GM12878 (cell line): ENCODE measurements around the gene OGA. TPM values are rescaled to one million over a fixed set of nuclear protein-coding genes. Genes with fewer than 3 reads are reported as not detected.

Experiments used
- ASH2L ChIP-seq: fragments of 300-600, 200-600 bp; sonication (generic); IDR thresholded peaks from 2 replicates; pipeline ENCODE4 v1.6.1; 2017; ENCODE audit warnings: low read depth, mild to moderate bottlenecking, borderline replicate concordance
- CHD4 ChIP-seq: fragments of 200-600 bp; sonication (generic); IDR thresholded peaks from 2 replicates; pipeline ENCODE4 v1.6.1; 2016; ENCODE audit warnings: mild to moderate bottlenecking
- CREB1 ChIP-seq: IDR thresholded peaks from 2 replicates; pipeline ENCODE4 v1.6.1; 2012; ENCODE audit warnings: low read depth, mild to moderate bottlenecking, inconsistent platforms
- CREM ChIP-seq: IDR thresholded peaks from 2 replicates; pipeline ENCODE4 v1.6.1; 2014; ENCODE audit warnings: antibody characterized with exemption, low read depth
- E2F4 ChIP-seq: IDR thresholded peaks from 2 replicates; pipeline ENCODE4 v1.6.1; 2012; ENCODE audit warnings: low read depth, low read length, improper control_type of control experiment
- EP300 ChIP-seq, 2 experiments: fragments of 150-350 bp in 1 of 2; IDR thresholded peaks; 2 replicates each; pipeline ENCODE4 v1.6.1; 2011 to 2012; ENCODE audit warnings: low read depth in 2 of 2, low read length in 2 of 2, borderline replicate concordance in 1 of 2, improper control_type of control experiment in 1 of 2, inconsistent platforms in 1 of 2; ENCODE audit not compliant: control insufficient read depth in 1 of 2
- ETV6 ChIP-seq, 2 experiments: fragments of 450-650 bp in 1 of 2; IDR thresholded peaks in 1 of 2; conservative IDR thresholded peaks in 1 of 2; 2 replicates each; pipeline ENCODE4 v1.6.1; 2014; ENCODE audit warnings: antibody characterized with exemption in 1 of 2, borderline replicate concordance in 1 of 2, low read depth in 1 of 2, mild to moderate bottlenecking in 1 of 2, moderate library complexity in 1 of 2
- GABPA ChIP-seq: IDR thresholded peaks from 2 replicates; pipeline ENCODE4 v1.6.1; 2014; ENCODE audit warnings: antibody characterized with exemption, low read depth, mild to moderate bottlenecking, inconsistent platforms
- MEF2A ChIP-seq: IDR thresholded peaks from 2 replicates; pipeline ENCODE4 v1.6.1; 2011; ENCODE audit warnings: low read depth, mild to moderate bottlenecking, low read length, moderate library complexity; ENCODE audit not compliant: insufficient read depth
- MEF2B ChIP-seq: fragments of 450-650 bp; IDR thresholded peaks from 2 replicates; pipeline ENCODE4 v1.6.1; 2018; ENCODE audit warnings: mild to moderate bottlenecking, moderate library complexity; ENCODE audit not compliant: partially characterized antibody, poor library complexity, severe bottlenecking
- MLLT1 ChIP-seq: fragments of 450-650 bp; IDR thresholded peaks from 2 replicates; pipeline ENCODE4 v1.6.1; 2016; ENCODE audit warnings: mild to moderate bottlenecking
- PKNOX1 ChIP-seq: fragments of 450-650 bp; IDR thresholded peaks from 2 replicates; pipeline ENCODE4 v1.6.1; 2016; ENCODE audit warnings: mild to moderate bottlenecking
- POLR2A ChIP-seq: IDR thresholded peaks from 2 replicates; pipeline ENCODE4 v1.6.1; 2011; ENCODE audit warnings: low read depth, mild to moderate bottlenecking, low read length
- RAD51 ChIP-seq: fragments of 450-650 bp; IDR thresholded peaks from 2 replicates; pipeline ENCODE4 v1.6.1; 2016; ENCODE audit warnings: moderate library complexity, mild to moderate bottlenecking, inconsistent platforms
- RCOR1 ChIP-seq: conservative IDR thresholded peaks from 2 replicates; pipeline ENCODE4 v1.6.1; 2012; ENCODE audit warnings: low read depth, low read length, improper control_type of control experiment
- RUNX3 ChIP-seq: IDR thresholded peaks from 2 replicates; pipeline ENCODE4 v1.6.1; 2012; ENCODE audit warnings: low read length, inconsistent platforms
- SMAD1 ChIP-seq: fragments of 450-650 bp; IDR thresholded peaks from 2 replicates; pipeline ENCODE4 v1.6.1; 2018; ENCODE audit warnings: mild to moderate bottlenecking, low read depth; ENCODE audit not compliant: partially characterized antibody
- STAT1 ChIP-seq: fragments of 450-650 bp; conservative IDR thresholded peaks from 2 replicates; pipeline ENCODE4 v1.6.1; 2014; ENCODE audit warnings: antibody characterized with exemption, mild to moderate bottlenecking
- USF1 ChIP-seq: IDR thresholded peaks from 2 replicates; pipeline ENCODE4 v1.6.1; 2011; ENCODE audit warnings: borderline replicate concordance, low read depth, mild to moderate bottlenecking, moderate library complexity, mixed read lengths, low read length; ENCODE audit not compliant: insufficient read depth; ENCODE audit errors: extremely low read length
- USF2 ChIP-seq: IDR thresholded peaks from 2 replicates; pipeline ENCODE4 v1.6.1; 2011; ENCODE audit warnings: low read depth, low read length, improper control_type of control experiment, borderline replicate concordance
- ZNF622 ChIP-seq: fragments of 450-650 bp; IDR thresholded peaks from 2 replicates; pipeline ENCODE4 v1.6.1; 2017; ENCODE audit warnings: mild to moderate bottlenecking, inconsistent platforms
- polyA plus RNA-seq, 11 experiments: library from polyadenylated mRNA; depleted of rRNA in 4 of 11; unstranded in 6 of 11; stranded (reverse) in 5 of 11; fragments of >200 nt; fragmentation: Nextera tagmentation in 4 of 11; fragmentation: Illumina TruSeq in 1 of 11; extraction: Ambion mirVana in 4 of 11; extraction: Trizol in 1 of 11; gene quantifications; 1 replicate in 1 of 11; 2 replicates in 10 of 11; pipeline versions ENCODE4 v1.2.1 to v1.2.3, GENCODE V29; 2011 to 2016; ENCODE audit warnings: inconsistent platforms in 2 of 11, missing spikeins in 2 of 11, low read depth in 1 of 11
- total RNA-seq, 4 experiments: library from RNA; depleted of rRNA in 3 of 4; stranded (reverse); fragments of >200 nt in 3 of 4; fragmentation: Illumina TruSeq in 1 of 4; extraction: Trizol in 1 of 4; gene quantifications; 2 replicates each; pipeline versions ENCODE4 v1.2.1 to v1.2.3, GENCODE V29; 2013 to 2021

Gene OGA
- total and polyA plus RNA-seq, 10 of the 15 experiments (the other 5 are each of a cell fraction or from before 2014, with no cell fraction given), result 23.0 to 145 (median 85.2) TPM

- 0 out of 2 replicates have a peak, but pooled peaks have one; percentile 4 for TF ChIP-seq CREM
- TF ChIP-seq RUNX3, result peak; percentile 23; the same call in 1 of the 2 replicates
- TF ChIP-seq STAT1, result no peak
- peak; percentile 96 for TF ChIP-seq RAD51
- no peak for TF ChIP-seq SMAD1
- TF ChIP-seq MEF2B, result peak; percentile 10
- TF ChIP-seq GABPA, result no peak
- no peak for TF ChIP-seq ZNF622
- no peak for TF ChIP-seq PKNOX1
- TF ChIP-seq CHD4, result no peak
- TF ChIP-seq MEF2A, result 0 out of 2 replicates have a peak, but pooled peaks have one; percentile 19
- no peak for TF ChIP-seq E2F4
- peak in 1 of 2 experiments; percentile 37; a peak in 1 of 4 replicates for TF ChIP-seq EP300 (IDR thresholded peaks at IDR 0.05; ENCODE audit: borderline replicate concordance in 1 of 2, control insufficient read depth in 1 of 2, low read depth in 2 of 2, low read length in 2 of 2)
- TF ChIP-seq CREB1, result no peak
- peak; percentile 53 for TF ChIP-seq USF1
- TF ChIP-seq ASH2L, result no peak
- no peak for TF ChIP-seq RCOR1
- peak; percentile 22; the same call in 1 of the 2 replicates for TF ChIP-seq USF2
- no peak for TF ChIP-seq ETV6 (conservative IDR thresholded peaks at IDR 0.05 in 1 of 2, IDR thresholded peaks at IDR 0.05 in 1 of 2; ENCODE audit: borderline replicate concordance in 1 of 2, low read depth in 1 of 2)
- TF ChIP-seq MLLT1, result no peak
- TF ChIP-seq POLR2A, result peak; percentile 45; the same call in 1 of the 2 replicates
Measured at GRCh38 chr10:101858723-101859500, 40.7 kb upstream of the OGA start (continued).
